Skin epidermis (tissue), 12 donors: Measurements from ENCODE around the gene DYNLT2.
"Not testable (repeated sequence)": the region's sequence is repeated elsewhere in the genome, so short reads cannot be mapped to it uniquely, and the experiment has no call there.

Experiments used
- H3K27ac ChIP-seq, 21 experiments: fragments of 200-600 bp; sonication (generic) in 11 of 21; one replicate each; pipeline ENCODE4 v1.5.0; 2020; ENCODE audit warnings: mild to moderate bottlenecking in 3 of 21, inconsistent platforms in 2 of 21, moderate library complexity in 2 of 21
- H3K4me3 ChIP-seq, 7 experiments: fragments of 200-600 bp; sonication (generic) in 2 of 7; one replicate each; pipeline ENCODE4 v1.5.0; 2020; ENCODE audit warnings: inconsistent platforms in 2 of 7, mild to moderate bottlenecking in 2 of 7, moderate library complexity in 1 of 7

DYNLT2 gene

DNA sequence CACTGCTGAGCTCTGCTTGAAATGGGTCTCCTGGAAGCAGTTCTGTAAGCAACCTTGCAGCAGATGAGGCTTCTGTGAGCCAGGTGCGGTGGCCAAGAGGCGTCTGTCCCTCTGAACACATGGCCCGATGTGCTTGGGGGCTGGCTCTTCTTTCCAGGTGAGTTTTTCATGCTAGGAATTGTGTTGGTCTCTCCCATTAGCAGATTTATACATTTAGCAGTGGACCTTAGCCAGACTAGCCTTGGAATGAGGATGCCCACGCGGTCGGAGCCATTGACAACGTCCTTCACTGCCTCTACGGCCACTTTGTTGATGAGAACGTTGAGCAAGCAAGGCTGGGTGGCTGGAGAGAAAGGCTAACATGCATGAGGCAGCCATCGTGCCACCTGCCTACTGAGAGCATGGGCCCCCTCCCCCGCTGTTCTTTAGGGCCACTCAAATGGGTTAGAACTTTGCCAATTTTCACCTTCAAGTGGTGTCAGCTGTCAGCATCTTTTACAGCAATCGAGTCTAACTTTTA lies 33.5 kb upstream of the DYNLT2 start:
- Histone ChIP-seq H3K27ac (no peak overlapping the region), H3K4me3 (no peak overlapping the region)

DNA sequence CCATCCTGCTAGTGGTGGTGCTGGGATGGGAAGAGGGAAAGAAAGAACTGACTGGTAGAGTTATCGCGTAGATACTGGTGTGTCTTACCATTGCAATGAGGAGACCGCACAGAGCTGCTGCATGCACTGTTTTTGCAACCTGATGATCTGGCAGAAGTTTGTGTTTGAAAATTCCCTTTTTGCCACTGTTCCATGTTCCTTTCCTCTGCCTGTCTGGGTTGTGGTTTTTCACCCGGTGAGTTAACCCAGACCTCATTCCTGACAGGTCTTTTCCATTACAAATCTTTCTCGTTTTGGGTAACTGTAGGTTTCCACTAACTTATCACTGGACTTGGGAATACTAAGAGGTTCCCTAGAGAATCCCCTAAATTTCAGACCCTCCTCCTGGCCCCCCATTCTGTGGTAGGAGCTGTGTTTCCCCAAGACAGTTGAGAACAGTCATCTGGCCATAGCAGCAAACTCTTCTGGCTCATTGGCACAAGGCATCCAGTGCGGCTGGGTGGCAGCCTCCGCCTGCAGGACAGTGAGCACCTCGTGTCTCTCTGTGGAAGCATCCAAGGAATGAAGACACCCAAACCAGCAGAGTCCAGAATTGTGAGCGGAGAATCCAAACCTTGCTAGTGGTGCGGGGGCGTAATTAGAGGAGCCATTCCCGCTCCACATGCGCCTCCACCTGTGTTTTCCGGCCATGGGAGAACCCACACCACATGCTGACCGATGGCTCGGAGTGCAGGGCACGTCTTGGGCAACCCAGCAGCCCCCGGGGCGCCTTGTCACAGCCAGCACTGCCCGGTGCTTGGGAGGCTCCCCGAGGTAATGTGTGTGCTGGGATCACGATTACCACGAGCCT lies 32.8 kb upstream of the DYNLT2 start:
- Histone ChIP-seq H3K27ac (no peak overlapping the region), H3K4me3 (no peak overlapping the region)

DNA sequence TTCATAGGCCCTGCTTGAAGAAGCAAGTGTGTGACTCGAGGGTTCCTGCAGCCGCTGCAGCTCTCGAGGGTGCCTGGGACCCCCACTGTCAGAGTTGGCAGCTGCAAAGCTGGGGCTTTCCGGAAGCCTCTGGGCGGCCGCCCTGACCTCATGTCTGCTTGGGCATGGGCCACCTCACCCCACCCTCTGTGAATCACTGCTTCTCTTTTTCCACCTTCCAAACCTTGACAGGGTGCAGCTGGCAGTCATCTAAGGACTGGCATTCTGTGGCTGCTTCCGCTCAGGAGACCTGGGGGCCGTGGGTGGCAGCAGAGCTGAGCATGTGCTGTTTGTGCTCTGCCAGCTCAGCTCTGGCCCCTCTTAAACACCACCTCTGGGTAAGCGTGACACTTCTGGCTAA lies 32.0 kb upstream of the DYNLT2 start:
- no peak overlapping the region for H3K4me3 ChIP-seq
- H3K27ac ChIP-seq = no peak overlapping the region

DNA sequence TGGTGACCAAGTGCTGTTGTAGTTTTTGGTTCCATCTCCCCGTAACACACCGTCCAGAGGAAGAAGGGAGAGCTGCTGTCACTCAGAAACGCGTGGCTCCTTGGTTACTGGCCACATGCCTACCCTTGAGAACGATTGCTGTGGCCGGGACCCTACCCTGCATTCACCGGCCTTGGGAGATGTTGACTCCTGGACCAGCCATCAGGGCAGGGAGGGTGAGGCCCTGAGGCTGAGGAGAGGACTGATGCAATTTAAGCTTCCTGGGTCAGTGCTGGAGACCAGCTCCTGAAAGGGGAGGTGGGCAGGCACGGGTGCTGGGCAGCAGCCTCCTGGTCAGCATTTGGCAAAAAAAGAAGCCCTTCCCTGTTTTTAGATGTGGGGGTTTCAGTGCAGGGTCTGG lies 31.6 kb upstream of the DYNLT2 start:
- Histone ChIP-seq H3K27ac (no peak overlapping the region), H3K4me3 (no peak overlapping the region)

DNA sequence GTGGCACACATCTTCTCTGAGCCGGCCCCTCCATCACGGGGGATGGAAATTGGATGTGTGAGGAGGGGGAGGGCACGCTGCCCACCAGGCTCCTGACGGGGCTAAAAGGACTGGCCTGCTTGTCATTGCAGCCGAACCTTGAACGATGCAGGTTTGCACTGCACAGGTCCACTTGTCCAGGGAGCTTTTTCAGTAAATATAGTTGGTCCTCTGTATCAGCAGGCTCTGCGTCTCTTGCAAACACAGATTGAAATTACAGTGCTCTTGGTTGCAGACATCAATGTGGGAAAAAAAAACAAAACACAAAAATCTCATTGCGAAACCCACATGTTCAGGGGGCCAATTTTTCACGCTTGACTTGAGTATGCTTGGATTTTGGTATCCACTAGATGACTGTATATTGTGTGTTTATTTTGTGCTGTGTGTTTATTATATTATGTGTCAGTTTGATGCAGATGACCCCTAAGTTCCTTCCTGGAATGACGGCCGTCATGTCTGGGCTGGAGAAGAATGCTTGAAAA lies 29.3 kb upstream of the DYNLT2 start:
- no peak overlapping the region for H3K4me3 ChIP-seq
- no peak overlapping the region for H3K27ac ChIP-seq

DNA sequence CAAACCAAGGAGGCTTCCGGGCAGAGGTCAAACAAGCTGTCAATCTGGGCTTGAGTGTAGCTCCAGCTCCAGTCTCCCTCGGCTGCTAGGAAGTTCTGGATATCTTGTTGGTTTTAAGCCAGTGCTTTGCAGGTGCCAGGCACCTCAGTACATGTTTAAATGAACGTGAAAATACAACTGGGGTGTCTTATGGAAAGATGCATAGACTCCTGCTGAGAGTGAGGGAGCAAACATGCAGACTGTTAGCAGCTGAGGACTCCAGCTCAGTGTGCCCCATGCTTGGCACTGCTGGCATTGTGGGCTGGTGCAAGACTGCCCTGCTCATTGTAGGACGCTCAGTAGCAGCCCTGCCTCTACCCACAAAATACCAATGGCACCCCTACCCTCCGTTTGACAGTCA lies 28.5 kb upstream of the DYNLT2 start:
- Histone ChIP-seq H3K27ac (no peak overlapping the region), H3K4me3 (no peak overlapping the region)

DNA sequence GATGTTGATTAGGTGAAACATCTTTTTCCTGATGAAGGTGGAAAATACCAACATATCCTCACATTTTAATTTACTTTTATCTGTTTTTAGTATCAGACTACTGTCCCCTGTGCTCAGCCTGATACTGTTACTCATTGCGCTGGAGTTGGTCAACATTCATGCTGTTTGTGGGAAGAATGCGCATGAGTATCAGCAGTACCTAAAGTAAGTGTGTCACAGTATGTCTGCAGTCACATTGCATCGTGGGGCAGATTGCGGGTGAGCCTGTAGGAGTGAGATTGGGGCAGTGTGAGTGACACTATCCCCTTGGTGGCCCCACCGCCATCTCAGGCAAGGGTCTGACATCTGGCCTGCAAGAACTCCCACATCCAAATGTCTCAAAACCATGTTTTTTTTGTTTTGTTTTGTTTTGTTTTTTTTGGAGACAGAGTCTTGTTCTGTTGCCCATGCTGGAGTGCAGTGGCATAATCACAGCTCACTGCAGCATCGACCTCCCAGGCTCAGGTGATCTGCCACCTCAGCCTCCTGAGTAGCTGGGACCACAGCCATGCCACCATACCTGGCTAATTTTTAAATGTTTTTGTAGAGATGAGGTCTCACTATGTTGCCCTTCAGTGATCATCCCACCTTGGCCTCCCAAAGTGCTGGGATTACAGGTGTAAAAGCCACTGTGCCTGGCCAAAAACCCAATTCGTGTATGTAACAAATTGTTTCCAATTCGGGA lies 27.9 kb upstream of the DYNLT2 start:
- Histone ChIP-seq H3K27ac (no peak overlapping the region), H3K4me3 (no peak overlapping the region)

DNA sequence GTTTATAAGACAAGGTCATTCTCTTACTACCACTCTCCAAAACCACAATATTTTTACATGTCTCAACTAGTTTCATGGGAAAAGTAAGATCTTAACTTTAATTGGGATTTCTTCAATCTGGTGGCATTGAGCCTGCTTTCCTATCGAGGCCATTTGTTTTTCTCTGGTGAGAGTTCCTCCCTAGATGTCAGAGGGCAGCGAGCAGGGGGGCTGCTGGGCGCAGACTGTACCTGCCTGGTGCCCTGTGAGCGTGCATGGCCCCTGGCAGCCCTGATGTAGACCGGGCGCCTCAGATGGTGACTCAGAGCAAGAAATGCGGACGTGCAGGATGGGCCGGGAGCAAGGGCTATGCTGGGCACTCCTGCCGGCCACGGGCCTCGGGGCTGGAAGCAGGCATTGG lies 27.3 kb upstream of the DYNLT2 start:
- no peak overlapping the region for H3K27ac ChIP-seq
- H3K4me3 ChIP-seq = no peak overlapping the region

DNA sequence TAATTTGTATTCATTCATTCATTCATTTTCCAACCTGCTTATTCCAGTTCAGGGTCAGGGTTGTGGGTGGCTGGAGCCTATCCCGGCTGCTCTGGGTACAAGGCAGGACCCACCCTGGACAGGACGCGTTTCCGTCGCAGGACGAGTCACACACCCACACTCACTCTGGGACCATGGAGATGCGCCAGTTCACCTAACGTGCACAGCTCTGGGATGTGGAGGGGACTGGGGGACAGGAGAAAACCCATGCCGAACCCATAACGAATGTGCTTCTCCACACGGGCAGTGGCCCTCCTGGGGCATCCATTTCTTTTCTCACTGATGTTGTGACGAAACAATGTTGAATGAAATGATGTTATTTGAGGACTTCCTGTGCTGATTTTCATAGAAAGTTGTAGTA lies 26.5 kb upstream of the DYNLT2 start:
- no peak overlapping the region for H3K4me3 ChIP-seq
- no peak overlapping the region for H3K27ac ChIP-seq

DNA sequence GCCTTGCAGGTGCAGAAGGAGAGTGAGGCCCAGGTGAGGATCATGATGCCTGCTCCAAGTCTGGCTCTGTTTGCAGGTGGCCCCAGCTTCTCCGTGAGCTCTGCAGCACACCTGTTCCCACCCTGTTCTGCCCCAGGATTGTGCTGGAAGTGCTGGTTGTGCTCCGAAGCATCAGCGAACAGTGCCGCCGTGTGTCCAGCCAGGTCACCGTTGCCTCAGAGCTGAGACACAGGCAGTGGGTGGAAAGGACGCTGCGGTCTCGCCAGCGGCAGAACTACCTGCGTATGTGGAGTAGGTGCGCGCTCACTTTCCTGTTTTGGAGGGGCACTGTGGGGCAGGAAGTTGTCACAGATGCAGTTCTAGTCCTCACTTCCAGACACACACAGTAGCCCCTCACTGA lies 25.0 kb upstream of the DYNLT2 start:
- H3K27ac ChIP-seq = no peak overlapping the region

DNA sequence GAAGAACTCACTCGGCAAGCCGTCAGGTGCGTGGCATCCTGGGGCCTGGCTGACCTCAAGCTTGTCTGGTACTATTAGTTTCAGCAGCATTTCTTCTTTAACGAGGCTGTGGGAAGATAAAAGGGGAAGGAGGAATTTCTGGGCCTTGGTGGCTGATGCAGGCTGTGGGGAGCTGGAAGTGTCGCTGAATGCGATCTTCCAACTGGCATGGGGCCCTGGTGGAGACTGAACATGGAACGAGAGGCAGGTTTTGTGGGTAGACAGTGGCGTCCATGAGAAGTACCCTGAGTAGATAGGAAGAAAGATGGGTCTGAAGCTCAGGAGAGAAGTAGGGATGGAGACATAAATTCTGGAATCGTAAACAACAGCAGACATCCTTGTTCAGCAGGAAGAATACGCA lies 23.9 kb upstream of the DYNLT2 start:
- no peak overlapping the region for H3K27ac ChIP-seq
- H3K4me3 ChIP-seq = no peak overlapping the region

More for the DNA sequence above, 25.0 kb upstream of the DYNLT2 start:
- no peak overlapping the region for H3K4me3 ChIP-seq

DNA sequence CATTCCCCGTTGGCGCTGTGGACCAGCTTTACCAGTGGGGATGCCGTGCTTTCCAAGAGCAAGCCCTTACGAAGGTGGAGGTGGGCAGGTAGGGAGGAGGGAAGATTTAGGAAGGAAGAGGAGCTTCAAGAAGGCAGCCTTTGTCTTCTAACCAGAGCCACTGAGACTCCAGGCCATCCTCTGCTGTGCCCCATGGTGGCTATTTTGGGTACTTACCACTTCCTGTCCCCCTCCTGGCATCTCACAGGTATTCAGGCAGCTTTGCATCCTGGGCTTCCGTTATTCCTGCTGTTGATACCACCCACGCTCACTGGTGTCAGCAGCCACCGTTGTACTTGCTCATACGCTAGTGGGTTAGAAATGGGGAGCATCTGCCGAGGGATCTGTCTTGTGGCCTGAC lies 23.0 kb upstream of the DYNLT2 start:
- H3K27ac ChIP-seq = no peak overlapping the region
- H3K4me3 ChIP-seq = no peak overlapping the region

DNA sequence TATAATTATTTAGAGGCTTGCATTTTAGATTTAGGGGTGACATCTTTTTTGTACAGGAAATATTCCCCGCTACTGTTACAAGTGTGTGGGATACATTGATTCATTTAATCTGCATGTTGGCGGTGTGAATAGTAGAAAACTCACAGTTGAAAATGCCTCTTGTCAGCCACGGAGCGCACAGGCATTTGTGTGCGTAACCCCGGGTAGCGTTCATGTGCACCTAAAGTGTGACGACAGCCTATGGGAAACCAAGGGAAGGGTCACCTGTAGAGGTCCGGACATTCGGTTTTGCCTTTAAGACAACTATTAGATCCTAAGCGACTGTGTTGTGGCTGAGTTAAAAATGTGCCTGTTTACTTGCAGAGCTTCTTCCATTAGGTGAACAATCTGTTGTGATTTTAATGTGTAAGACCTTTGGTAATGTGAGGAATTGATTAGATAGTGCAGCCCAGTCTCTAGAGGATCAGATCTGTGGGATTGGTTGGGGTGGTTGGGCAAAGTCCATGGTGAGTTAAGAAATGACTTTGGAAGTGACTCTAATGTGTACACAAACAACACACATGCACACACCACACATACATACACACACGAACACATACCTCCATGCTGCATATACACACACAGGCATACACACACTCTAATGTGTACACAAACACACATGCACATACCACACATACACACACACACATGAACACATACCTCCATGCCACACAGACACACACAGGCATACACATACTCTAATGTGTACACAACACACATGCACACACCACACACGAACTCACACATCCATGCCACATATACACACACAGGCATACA lies 15.8 kb upstream of the DYNLT2 start:
- Histone ChIP-seq H3K4me3 (no peak overlapping the region), H3K27ac (no peak overlapping the region)

DNA sequence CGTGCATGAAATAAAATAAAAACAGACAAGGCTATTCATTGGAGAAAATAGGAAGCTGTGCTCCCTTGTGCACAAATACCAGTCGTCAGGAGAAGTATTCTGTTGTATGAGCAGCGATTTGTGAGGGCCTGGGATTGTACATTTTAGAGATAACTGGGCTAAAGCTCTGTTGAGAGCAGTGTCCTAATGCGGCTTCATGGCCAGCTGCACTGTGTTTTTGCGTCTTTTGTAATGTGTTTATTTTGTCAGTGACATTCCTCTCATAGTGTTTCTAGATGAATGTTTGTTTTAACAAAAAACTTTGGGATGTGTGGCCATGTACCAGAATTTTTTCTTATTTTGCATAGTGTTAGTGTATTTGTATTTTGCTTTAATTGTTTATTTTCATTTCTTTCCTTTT lies 14.9 kb upstream of the DYNLT2 start:
- H3K27ac ChIP-seq = no peak overlapping the region

DNA sequence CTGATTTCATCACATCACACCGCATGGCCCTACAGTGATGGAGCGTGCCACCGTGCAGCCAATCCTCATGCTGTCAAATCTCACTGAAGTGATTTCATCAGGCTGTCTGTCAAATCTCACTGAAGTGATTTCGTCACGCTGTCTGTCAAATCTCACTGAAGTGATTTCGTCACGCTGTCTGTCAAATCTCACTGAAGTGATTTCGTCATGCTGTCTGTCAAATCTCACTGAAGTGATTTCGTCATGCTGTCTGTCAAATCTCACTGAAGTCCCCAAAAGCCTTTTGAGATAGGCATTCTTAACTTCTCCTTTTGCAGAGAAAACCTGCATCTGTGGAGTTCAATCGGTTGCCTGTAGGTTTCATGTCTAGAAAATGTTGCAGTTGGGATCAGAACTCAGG lies 14.4 kb upstream of the DYNLT2 start:
- H3K4me3 ChIP-seq, H3K27ac ChIP-seq: not testable (repeated sequence)

More for the DNA sequence above, 14.9 kb upstream of the DYNLT2 start:
- no peak overlapping the region for H3K4me3 ChIP-seq

DNA sequence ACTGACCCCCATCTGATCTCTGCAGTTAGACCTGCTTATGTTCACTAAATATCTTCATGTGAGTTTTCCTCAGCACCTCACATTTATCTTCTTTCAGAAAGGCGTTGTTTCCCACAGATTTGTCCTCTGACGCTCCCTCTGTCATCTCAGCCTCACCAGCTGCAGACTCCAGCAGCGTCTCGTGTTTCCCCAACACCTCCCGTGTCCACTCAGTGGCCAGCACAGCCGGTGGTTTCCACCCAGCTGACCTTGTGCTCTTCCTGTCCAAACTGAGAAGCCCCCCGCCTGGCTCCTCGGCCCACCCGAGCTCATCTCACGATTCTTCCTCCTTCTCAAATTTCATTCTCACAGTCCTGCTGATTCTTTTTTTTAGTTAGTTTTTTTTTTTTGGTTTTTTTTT lies 12.5 kb upstream of the DYNLT2 start:
- H3K4me3 ChIP-seq = no peak overlapping the region
- H3K27ac ChIP-seq = no peak overlapping the region

DNA sequence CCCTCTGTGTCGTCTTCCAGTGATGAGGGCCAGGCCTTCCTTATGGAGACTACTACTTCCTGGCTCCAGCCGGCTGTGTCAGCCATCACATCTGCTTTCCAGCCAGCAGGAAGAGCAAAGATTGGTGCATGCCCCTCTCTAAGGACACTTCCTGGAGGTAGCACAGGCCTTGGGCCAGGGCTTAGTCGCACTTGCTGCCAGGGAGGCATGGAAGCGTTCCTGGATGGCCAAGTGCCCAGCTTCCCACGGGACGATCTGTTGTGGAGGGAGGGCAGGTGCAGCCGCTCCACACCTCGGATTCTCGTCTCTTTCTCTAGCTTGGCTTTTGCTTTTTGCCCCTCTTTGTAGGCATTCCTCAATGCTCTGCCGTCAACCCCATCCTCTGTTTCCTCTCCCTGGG lies 11.9 kb upstream of the DYNLT2 start:
- no peak overlapping the region for H3K4me3 ChIP-seq
- H3K27ac ChIP-seq = no peak overlapping the region

DNA sequence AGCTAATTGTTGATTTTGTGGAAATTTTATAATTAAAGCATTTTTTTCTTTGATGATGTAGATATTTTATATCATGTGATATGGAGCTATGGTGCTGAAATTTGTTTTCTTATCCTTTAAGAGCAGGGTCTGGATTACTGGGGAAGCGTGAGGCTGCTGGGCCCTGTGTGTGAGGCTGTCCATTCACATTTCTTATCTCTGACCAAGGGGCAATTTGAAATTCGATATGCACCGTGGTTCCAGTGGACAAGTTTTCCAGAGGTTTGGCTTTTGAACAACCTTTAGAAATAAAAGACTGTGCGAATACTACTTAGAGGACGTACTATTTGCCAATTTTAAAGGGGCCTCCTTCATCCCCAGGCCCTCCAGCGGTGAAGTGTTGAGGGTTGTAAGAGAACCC lies 3.8 kb upstream of the DYNLT2 start:
- Histone ChIP-seq H3K27ac (no peak overlapping the region), H3K4me3 (no peak overlapping the region)

DNA sequence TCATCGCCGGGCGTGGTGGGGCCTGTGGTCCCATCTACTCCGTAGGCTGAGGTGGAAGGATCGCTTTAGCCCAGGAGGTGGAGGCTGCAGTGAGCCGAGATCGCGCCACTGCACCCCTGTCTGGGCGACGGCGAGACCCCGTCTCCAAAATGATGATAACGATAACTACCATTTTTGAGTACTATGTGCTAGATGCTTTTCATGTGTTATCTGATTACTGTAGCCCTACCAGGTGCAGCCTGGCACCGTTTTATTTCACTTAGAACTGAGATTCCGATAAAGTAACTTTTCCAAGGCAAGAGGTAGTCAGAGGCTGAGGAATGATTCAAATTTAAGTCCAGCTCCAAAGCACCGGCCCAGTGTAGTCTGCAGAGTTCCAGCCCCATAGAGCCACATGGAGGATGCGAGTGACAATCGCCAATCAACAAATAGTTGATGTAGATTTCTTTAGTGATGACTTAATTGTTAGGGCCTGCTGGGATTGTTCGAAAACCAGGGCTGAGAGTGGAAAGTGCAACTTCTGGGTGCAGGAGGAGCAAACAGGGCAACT lies 777 bp upstream of the DYNLT2 start:
- Histone ChIP-seq H3K27ac (peak overlapping the region; percentile 87 to 99 (median 98)), H3K4me3 (peak overlapping the region; percentile 68 to 97 (median 79))

DNA sequence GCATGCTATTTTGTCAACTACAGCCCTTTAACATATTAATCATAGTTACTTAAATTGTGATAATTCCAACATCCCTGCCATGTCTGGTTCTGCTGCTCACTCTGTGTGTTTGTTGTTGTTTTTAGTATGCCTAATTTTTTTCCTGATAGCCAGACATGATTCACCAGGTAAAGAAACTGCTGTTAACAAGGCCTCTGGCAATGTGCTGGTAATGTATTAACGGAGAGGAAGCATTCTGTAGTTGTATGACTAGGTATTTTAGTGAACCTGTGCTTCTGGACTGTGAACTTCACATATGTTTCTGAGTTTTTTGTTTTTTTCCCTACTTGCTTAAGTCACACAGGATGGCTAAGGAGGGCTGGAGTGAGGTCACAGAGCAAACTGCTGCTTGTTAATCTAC lies 4.8 kb downstream of the DYNLT2 start:
- H3K27ac ChIP-seq = no peak overlapping the region
- no peak overlapping the region for H3K4me3 ChIP-seq
